Upper lobe of right lung (tissue), 1 donor: ENCODE data around the gene ACVR1B. TPM values are rescaled to one million over a fixed set of nuclear protein-coding genes. Genes with fewer than 3 reads are reported as not detected.

ENCODE experiments used
- ATAC-seq: fragments of 200-7000 bp; cut with Tn5 transposase; one replicate; pipeline ENCODE4 v1.9.1; 2020; ENCODE audit warnings: mild to moderate bottlenecking, moderate library complexity
- DNase-seq: peaks from one replicate; pipeline ENCODE4 v3.0.0-alpha.2; 2020
- H3K27ac ChIP-seq: fragments of 200-600 bp; one replicate; pipeline ENCODE4 v1.8.0; 2022
- H3K27me3 ChIP-seq: fragments of 200-600 bp; one replicate; pipeline ENCODE4 v1.8.0; 2022; ENCODE audit warnings: mild to moderate bottlenecking
- H3K36me3 ChIP-seq: fragments of 200-600 bp; one replicate; pipeline ENCODE4 v1.8.0; 2022
- H3K4me1 ChIP-seq: fragments of 200-600 bp; one replicate; pipeline ENCODE4 v1.8.0; 2022
- H3K4me3 ChIP-seq: fragments of 200-600 bp; one replicate; pipeline ENCODE4 v1.8.0; 2022; ENCODE audit warnings: mild to moderate bottlenecking
- H3K9me3 ChIP-seq: fragments of 200-600 bp; one replicate; pipeline ENCODE4 v1.8.0; 2022
- intact Hi-C: fragments of 100-400 bp; cut with DNase I; formaldehyde crosslinking; loops from one replicate; pipeline ENCODE4 v1.11.0; 2022
- total RNA-seq: library from RNA; stranded (reverse); fragmentation: NEBNext Ultra II Directional; extraction: Animal tissue kit (Norgen Biotek cat#: 25700); gene quantifications from one replicate; pipeline ENCODE4 v1.2.1, GENCODE V29; 2021
- TF ChIP-seq, protein P1 (sequence below): fragments of 200-600 bp; IDR thresholded peaks from one replicate; pipeline ENCODE4 v1.8.0; 2022; ENCODE audit warnings: antibody characterized with exemption
- donor health status: DM: no; HTN: yes; CAD: no; lungs with severe emphysema.

ACVR1B gene
- total RNA-seq, 1 donor from 2014 or later = 33.5 TPM

DNA sequence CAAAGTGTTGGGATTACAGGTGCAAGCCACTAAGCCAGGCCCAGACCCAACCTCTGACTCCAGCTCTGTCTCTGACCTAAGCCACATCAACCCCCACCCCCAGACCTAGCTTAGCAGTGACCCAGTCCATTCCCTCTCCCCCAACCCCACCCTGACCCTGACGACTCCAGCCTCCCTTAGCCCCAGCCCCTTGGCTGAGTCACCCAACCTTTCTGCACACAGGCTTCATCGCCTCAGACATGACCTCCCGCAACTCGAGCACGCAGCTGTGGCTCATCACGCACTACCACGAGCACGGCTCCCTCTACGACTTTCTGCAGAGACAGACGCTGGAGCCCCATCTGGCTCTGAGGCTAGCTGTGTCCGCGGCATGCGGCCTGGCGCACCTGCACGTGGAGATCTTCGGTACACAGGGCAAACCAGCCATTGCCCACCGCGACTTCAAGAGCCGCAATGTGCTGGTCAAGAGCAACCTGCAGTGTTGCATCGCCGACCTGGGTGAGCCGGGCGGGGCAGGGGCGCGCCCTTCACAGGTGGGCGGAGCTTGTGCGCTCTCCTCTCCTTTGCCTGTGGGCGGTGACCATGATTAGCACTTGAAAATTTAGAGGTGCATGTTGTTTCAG, 36.4 kb upstream of the ACVR1B start:
- no peak overlapping the region for H3K27ac ChIP-seq
- no peaks in the 10 kb centered on the region for H3K27me3 ChIP-seq
- peaks cover 55% of the 10 kb centered on the region for H3K4me1 ChIP-seq
- H3K36me3 ChIP-seq = peaks cover 33% of the 10 kb centered on the region
- H3K4me3 ChIP-seq = no peak overlapping the region
- peak; percentile 46 for DNase-seq
- H3K9me3 ChIP-seq = no peaks in the 10 kb centered on the region
- ATAC-seq = no peak
- intact Hi-C loops = no loop called here
- TF ChIP-seq, protein P1, sequence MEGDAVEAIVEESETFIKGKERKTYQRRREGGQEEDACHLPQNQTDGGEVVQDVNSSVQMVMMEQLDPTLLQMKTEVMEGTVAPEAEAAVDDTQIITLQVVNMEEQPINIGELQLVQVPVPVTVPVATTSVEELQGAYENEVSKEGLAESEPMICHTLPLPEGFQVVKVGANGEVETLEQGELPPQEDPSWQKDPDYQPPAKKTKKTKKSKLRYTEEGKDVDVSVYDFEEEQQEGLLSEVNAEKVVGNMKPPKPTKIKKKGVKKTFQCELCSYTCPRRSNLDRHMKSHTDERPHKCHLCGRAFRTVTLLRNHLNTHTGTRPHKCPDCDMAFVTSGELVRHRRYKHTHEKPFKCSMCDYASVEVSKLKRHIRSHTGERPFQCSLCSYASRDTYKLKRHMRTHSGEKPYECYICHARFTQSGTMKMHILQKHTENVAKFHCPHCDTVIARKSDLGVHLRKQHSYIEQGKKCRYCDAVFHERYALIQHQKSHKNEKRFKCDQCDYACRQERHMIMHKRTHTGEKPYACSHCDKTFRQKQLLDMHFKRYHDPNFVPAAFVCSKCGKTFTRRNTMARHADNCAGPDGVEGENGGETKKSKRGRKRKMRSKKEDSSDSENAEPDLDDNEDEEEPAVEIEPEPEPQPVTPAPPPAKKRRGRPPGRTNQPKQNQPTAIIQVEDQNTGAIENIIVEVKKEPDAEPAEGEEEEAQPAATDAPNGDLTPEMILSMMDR = no peak

DNA sequence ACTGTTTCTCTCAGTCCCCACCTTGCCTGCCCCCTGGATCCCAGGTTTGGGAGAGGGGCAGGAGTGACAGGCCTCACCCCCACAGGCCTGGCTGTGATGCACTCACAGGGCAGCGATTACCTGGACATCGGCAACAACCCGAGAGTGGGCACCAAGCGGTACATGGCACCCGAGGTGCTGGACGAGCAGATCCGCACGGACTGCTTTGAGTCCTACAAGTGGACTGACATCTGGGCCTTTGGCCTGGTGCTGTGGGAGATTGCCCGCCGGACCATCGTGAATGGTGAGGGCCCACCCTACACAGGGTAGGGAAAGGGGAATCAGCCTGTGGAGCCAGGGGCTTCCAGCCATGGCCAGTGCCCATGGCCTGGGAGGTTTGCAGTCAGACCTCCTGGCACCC, 35.5 kb upstream of the ACVR1B start:
- ATAC-seq (no peak), DNase-seq (no peak)
- peaks cover 35% of the 10 kb centered on the region for H3K36me3 ChIP-seq
- no peaks in the 10 kb centered on the region for H3K9me3 ChIP-seq
- H3K27ac ChIP-seq = no peak overlapping the region
- intact Hi-C loops = no loop called here
- peaks cover 49% of the 10 kb centered on the region for H3K4me1 ChIP-seq
- no peak overlapping the region for H3K4me3 ChIP-seq
- TF ChIP-seq, protein P1 = no peak
- no peaks in the 10 kb centered on the region for H3K27me3 ChIP-seq

GRCh38 chr12:51917041-51917590, 34.4 kb upstream of the ACVR1B start:
- Histone ChIP-seq H3K27ac (peak overlapping the region; percentile 3), H3K4me3 (no peak overlapping the region), H3K4me1 (peaks cover 41% of the 10 kb centered on the region), H3K36me3 (peaks cover 35% of the 10 kb centered on the region), H3K9me3 (no peaks in the 10 kb centered on the region), H3K27me3 (no peaks in the 10 kb centered on the region)
- peak; percentile 42 for DNase-seq
- intact Hi-C loops = no loop called here
- TF ChIP-seq, protein P1 = no peak
- ATAC-seq = no peak

GRCh38 chr12:51917746-51918453, 33.6 kb upstream of the ACVR1B start:
- ATAC-seq (no peak), DNase-seq (peak; percentile 50)
- Histone ChIP-seq H3K27ac (no peak overlapping the region), H3K36me3 (peaks cover 35% of the 10 kb centered on the region), H3K27me3 (no peaks in the 10 kb centered on the region), H3K4me3 (no peak overlapping the region), H3K4me1 (peaks cover 41% of the 10 kb centered on the region), H3K9me3 (no peaks in the 10 kb centered on the region)
- intact Hi-C loops = no loop called here
- TF ChIP-seq, protein P1 = no peak

DNA sequence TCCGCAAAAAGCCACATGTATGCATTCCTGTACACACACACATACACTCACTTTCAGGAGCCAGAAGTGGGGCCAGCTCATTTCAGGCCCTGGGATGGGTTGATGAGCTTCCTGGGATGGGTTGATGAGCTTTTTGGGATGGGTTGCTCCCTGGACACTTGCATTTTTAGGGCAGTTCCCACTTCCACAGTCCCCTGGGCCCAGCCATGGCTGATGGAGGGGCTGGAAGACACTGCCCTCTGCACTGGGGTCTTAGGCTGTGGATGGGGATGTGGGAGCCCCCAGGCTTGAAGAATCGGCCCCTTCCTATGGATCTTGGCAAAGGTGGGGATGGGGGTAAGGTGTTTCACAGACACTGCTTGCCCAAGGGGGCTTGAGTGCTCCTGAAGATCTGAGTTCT, 31.5 kb upstream of the ACVR1B start:
- Histone ChIP-seq H3K27ac (no peak overlapping the region), H3K4me1 (peaks cover 43% of the 10 kb centered on the region), H3K36me3 (peaks cover 33% of the 10 kb centered on the region), H3K27me3 (no peaks in the 10 kb centered on the region), H3K4me3 (no peak overlapping the region), H3K9me3 (no peaks in the 10 kb centered on the region)
- intact Hi-C loops = loop anchor here (10.0 kb wide), 1 partner anchor 55 kb away; no protein-coding TSS in a partner anchor
- ATAC-seq (no peak), DNase-seq (peak; percentile 60)
- TF ChIP-seq, protein P1 = no peak
